ENCODE measurements around the gene TPM2. TPM values are rescaled to one million over a fixed set of nuclear protein-coding genes. Genes with fewer than 3 reads are reported as not detected.

Gene TPM2
- total RNA-seq, 1 donor from 2014 or later: 244 TPM

DNA sequence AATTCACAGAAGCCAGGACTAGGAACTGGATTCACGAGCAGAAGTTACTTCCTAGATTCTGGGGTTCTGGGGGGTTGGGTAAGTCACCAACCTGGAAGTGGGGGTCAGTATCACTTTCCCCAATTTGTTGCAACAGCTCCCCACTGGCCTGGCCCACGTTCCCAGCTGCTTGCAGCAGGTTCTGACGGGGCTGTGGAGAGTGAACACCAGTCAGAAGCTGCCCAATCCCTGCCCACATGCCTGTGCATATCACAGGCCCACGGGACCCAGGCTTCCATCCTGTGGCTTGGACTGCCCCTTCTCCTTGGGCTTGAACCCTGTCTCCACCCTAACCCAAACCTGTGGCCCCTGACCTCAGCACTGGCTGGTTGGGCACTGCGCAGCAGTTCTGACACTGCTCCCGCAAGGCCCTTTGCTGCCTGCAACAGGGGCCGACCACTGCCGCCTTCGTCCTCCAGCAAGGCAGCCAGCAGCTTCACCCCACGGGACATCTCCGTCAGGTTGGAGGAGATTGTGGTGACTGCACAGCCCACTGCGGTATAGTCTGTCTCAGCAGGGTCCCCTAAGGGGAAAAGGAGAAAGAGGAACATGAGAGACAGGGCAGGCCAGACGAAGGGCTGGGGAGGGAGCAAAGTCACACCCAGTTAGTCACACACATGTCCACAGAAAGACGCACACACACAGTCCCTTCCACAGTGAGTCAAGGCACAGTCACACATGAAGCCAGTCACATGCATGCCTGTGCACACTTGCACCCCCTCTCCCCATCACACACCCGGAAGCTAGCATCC is 29.2 kb upstream of the TPM2 start:
- peak; percentile 71 for DNase-seq (ENCODE audit: low spot score)

GRCh38 chr9:35717132-35717870 is 27.6 kb upstream of the TPM2 start:
- DNase-seq (ENCODE audit: low spot score): peak; percentile 78

DNA sequence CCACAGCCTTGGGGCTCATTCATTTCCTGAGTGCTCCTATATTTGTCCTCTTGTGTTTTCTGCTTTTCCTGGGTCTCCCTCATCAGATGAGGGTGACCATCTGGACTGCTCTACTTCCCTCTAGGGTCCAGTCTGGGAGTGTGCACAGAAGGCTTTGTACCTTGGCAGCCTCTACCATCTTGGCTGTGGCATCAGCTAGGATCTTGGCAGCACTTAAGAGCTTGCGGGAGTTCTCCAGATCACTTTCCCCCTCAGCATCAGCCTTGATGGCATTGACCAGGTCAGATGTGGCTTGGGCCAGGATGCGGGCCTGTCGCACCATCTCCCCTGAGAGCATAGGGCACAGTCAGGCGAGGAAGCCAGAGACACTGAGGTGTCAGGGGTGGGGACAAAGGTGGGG is 26.5 kb upstream of the TPM2 start:
- peak; percentile 64 for DNase-seq (ENCODE audit: low spot score)

DNA sequence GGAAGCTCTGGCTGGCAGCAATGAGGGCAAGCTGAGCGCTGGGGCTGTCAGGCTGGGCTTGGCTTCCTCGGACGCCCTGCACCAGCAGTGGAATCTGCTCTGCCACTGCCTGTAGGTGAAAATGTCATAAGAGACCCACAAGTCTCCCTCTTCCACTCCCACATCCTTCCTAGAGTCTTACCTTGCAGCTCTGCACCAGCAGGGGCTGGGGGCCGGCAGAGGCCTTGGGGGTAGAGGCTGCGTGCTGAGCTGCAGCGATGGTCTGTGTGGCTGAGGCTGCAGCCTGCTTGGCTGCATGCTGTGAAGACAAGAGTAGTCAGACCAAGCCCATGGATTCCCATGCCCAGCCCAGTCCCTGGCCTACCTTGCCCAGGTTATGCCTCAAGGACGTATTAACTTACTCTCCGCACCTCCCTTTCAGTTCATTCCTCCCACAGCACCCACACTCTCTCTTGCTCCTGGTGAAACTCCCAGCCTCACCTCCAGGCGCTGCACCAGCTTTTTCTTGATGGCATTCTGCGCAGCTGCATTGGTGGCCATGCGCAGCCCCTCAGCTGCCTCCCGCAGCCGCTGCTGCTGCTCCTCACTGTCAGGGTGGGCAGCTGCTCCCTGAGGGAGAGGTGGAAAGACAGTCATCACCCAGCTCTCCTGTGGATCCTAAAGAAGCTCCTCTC is 25.0 kb upstream of the TPM2 start:
- DNase-seq (ENCODE audit: low spot score): peak; percentile 81

GRCh38 chr9:35714123-35714522 is 24.4 kb upstream of the TPM2 start:
- DNase-seq (ENCODE audit: low spot score): peak; percentile 68

GRCh38 chr9:35713578-35713977 is 23.9 kb upstream of the TPM2 start:
- no peak for DNase-seq (ENCODE audit: low spot score)

- DNase-seq (ENCODE audit: low spot score): peak; percentile 62
These were observed 23.2 kb upstream of the TPM2 start for GRCh38 chr9:35712762-35713400.

DNA sequence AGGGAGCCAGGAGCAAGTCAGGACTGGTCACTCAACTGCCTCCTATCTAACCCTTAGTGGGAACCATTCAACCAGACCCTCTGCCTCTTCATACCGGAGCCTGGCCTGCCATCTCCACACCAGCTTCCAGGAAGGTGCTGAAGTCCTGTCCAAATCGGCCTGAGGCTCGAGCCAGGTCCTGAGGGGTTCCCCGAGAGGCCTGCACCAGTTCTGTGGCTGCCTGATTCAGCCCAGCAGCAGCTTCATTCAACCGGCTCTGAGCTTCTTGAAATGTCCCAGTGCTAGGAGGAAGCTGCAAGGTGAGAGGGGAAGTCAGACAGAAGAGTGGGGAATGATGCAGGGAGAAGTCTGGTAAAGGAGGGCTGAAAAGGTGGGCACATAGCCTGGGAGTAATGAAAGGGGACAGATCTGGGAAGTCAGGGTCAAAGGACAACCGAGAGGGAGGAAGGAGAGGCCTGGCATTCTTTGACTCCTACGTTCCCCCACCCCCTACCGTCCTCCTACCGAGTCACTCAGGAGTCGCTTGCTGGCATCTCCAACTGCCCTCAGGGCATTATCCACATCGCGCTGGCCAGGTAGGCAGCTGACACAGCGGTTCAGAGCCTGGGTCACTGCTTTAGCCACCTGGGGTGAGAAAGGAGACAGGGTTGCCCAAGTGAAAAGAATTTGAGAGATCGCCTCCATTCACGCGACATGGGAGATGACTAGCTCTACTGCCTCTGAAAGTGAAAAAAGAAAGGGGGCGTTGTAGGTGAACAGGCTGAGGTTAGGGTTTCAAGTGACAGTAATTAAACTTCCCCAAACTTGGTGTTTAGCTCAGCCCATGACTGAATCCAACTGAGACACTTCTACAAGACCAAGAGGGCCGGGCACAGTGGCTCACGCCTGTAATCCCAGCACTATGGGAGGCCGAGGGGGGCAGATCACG is 22.0 kb upstream of the TPM2 start:
- peak; percentile 85 for DNase-seq (ENCODE audit: low spot score)

DNA sequence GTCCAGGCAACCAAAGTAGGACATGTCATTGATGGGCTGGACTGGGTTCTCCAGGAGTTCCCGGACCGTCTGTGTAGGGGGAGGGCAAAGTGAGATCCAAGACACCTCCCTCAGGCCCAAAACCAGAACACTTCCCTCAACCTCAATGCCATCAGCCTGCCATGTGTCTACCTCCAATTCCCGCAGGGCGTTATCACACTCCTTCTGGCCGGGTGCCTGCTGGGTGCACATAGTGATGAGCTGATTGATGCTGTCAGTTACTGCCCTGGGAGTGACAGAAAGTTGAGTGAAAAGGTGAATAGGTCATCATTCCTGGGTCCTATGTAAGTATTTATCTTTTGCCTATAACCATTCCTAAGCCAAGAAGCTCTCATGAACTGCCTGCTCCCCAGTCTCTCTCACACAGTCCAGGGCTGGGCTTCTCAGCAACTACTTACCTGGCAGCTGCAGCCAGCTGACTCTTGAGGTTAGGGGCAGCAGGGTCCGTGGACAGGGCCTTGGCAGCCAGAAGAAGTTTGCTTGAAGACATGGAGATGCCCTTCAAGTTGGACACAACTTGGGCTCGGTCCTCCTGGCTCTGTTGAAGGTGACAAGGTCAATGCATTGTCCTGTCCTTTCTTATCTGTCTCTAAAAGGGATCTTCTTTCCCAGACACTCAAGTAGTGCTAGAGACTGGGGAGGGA is 21.2 kb upstream of the TPM2 start:
- peak; percentile 65 for DNase-seq (ENCODE audit: low spot score)

DNA sequence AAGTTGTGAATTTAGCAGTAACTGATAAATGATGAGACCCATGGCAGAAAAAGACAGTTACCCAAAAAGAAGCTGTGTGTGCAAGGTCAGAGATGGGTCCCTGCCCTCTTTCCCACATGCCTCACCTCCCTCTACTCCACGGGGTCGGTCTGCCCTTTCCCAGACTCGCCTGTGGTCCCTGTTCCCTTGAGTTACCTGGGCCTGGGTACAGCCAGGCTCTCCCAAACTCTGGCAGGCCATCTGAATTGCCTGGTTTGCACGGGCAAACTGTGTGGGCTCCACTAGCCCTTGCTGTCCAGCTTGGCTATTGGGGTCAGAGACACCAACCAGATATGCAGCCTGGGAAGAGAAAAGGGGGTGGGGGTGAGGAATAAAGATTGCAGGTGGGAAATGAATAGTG is 18.4 kb upstream of the TPM2 start:
- DNase-seq (ENCODE audit: low spot score): no peak

GRCh38 chr9:35706951-35707350 is 17.2 kb upstream of the TPM2 start:
- DNase-seq (ENCODE audit: low spot score): no peak

DNA sequence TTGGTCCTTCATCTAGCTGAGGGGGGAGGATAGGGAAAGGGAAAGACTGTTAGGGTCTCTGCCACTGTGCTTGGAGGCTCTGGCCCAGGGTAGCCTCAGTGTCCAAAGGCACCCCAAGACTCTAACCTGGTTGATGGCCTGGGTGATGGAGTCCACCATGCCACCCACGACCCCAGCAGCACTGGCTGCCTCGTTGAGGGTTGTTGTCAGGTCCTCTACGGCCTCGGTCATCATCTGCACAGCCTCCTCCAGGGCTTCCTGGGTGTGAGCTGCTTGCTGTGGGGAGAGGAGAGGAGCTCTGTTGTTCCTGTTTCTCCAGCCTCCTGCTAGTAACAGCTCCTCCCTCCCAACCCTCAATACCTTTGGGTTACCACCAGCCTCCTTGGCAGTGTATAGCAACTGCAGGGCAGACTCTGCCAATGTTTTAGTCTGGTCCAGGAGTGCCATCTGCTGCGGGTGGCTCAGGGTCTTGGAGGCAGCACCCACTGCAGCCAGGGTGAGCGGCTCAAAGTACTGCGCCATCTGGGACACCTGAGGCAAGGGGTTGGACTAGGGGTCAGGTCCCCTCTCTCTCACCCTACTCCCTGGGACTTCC is 16.2 kb upstream of the TPM2 start:
- no peak for DNase-seq (ENCODE audit: low spot score)

GRCh38 chr9:35705372-35705771 is 15.6 kb upstream of the TPM2 start:
- no peak for DNase-seq (ENCODE audit: low spot score)

DNA sequence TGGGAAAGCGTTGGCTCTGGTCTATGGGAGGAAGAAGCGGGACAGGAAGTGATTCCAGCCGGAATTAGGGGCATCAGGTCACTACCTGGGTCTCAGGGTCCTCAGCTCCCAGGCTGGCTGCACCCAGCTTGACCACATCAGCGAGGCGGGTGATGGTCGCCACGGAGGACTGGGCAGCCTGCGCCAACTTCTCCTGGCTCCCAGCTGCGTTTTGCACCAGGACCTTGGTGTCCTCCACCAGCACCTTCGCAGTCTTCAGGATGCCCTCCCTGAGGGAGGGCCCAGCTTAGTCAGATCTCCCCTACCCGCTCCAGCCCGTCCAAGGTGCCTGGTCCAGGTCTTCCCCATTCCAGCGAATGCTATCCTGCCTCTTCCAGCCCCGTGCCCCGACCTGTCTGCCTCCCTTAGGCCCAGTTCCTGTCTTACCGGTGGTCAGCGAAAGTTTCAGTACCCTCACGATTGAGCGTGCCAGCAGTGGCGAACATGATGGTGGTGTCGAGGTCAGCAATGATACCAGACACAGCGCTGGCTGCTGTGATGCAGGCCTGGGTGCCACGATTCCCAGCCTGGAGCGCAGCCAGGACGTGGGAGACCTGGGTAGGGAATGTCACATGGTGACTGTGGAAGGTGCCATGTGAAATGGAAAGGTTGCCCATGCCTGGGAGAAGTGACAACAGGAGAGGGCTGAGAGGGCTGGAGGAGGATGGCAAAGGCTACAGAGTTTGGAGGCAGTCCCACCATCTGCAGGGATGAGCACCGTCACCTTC is 14.4 kb upstream of the TPM2 start:
- no peak for DNase-seq (ENCODE audit: low spot score)

DNA sequence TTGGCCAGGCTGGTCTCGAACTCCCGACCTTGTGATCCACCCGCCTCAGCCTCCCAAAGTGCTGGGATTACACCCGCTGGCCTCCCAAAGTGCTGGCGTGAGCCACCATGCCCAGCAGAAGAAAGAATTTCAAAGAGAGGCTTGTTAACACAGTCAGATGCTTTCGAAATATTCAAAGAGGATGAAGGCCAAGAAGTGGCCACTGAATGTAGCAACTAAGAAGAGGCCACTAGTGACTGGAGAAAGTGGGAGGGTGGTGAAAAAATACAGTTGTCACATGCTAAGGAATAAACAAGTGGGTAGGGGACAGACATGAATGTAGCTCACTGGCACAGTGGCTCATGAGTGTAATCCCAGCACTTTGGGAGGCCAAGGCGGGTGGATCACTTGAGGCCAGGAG is 13.0 kb upstream of the TPM2 start:
- DNase-seq (ENCODE audit: low spot score): no peak

GRCh38 chr9:35700942-35701341 is 11.2 kb upstream of the TPM2 start:
- DNase-seq (ENCODE audit: low spot score): no peak

DNA sequence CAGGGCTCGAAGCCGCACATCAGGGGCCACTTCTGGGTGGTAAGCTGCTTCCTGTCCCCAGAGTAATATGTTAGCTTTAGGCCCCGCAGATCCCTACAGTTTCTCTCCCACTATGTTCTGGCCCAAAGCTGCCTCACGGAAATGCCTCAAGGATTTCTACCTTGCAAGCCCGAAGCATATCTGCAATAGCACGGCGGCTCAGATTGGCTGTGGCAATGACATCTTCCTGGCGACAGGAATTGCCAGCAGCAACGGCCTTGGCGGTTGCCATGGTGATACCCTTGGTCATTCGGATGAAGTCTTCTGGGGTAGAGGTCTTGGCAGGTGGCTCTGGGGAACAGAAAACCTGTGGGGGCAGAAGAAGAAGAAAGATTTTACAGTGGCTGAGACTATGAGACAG is 10.3 kb upstream of the TPM2 start:
- DNase-seq (ENCODE audit: low spot score): no peak

- no peak for DNase-seq (ENCODE audit: low spot score)
These were observed 8.5 kb upstream of the TPM2 start for GRCh38 chr9:35698231-35698630.

- DNase-seq (ENCODE audit: low spot score): no peak
These were observed 7.8 kb upstream of the TPM2 start for GRCh38 chr9:35697486-35697885.
